ENCODE data around the gene SLC4A5.
A peak's percentile ranks its signal among the peaks of the same experiment; 100 is the strongest.

Gene SLC4A5

DNA sequence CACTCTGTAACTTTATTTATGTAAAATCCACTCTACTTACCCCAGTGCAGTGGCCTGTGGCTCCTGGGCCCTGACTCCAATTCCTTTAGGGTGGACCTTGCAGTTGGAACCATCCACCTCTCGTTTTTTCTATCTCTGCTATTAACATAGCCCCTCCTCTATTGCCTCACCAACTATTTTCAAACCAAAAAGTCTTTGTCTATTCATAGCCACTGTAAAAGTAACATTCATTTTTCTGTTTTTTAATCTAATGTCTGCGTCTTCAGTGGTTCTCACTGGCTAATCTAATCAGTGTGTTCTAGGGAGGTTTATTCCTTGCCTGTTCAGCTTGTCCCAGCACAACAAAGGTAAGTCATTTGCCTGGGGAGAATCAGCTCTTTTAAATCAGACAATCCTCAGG is at the start of gene SLC4A5:
SLC4A5 (minus strand) TSS at position 101 of the 400 bp plus-strand sequence. CDS start 28,393 bp downstream, outside the sequence.
- no peak for DNase-seq (ENCODE audit: low read depth in 2 of 2)

DNA sequence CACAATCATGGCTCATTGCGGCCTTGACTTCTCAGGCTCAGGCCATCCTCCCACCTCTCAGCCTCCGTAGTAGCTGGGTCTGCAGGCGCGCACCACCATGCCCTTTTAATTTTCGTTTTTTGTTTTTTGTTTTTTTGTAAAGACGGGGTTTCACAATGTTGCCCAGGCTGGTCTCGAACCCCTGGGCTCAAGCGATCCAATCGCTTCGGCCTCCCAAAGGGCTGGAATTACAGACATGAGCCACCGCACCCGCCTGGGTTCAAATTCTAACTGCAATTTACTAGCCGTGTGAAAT is 49.2 kb upstream of the SLC4A5 start:
- DNase-seq (ENCODE audit: low read depth in 2 of 2): no peak

DNA sequence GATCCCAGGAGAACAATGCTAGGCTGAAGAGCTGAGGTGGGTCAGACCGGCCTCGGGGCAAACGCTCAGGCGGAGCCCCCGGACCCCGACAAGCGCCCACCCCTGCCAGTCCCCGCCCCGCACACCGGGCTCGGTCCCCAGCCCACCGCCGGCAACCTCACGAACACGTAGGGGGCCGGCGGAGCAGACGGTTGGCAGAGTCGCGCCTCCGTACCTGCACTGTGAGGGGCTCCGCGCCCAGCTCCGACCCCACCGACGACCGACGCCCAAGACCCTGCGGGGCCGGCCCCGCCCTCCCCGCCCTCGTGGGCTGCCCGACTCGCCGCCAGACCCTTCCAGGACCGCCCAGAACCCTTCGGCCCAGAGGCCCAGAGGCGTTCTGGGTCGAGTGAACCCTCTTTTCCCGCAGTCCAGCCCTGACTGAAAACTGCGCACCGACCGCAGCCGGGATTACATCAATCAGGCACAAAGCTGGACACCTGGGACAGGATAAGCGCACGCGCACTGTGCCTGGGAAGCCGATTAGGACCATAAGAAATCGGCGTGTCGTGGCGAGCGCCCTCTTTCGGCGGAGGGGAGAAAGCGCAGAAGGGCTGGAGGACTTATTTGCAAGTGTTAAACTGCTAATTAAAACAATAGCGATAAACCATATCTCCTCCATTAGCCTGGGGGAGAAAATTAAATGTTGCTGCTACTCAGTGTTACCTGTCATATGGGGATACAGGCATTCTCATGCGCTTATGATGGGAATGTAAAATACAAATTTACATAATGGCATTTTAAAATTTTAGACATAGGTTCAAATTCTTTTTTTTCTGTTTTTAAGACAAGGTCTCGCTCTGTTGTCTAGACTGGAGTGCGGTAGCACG is 48.6 kb upstream of the SLC4A5 start:
- peak; percentile 90 to 94 for DNase-seq (ENCODE audit: low read depth in 2 of 2)

GRCh38 chr2:74391209-74391579 is 48.0 kb upstream of the SLC4A5 start:
- DNase-seq (ENCODE audit: low read depth in 2 of 2): no peak

GRCh38 chr2:74390606-74391005 is 47.4 kb upstream of the SLC4A5 start:
- DNase-seq (ENCODE audit: low read depth in 2 of 2): no peak

DNA sequence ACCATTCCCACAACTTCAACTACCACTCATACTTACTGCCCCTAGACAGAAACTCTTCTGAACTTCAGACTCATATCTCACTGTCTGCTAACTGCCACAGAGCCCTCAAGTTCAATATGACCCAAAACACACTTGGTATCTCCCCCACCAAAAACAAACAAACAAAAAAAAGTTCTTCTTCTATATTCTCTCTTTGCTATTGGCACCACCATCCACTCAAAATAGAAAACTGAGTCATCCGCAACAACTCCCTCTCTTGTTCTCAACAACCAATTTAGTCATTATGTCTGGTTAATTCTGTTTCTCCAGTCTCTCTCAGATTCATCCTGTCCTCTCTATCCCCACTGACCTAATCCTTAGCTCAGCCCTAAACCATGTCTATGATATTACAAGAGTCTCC is 44.1 kb upstream of the SLC4A5 start:
- no peak for DNase-seq (ENCODE audit: low read depth in 2 of 2)

GRCh38 chr2:74385396-74385795 is 42.2 kb upstream of the SLC4A5 start:
- DNase-seq (ENCODE audit: low read depth in 2 of 2): no peak

DNA sequence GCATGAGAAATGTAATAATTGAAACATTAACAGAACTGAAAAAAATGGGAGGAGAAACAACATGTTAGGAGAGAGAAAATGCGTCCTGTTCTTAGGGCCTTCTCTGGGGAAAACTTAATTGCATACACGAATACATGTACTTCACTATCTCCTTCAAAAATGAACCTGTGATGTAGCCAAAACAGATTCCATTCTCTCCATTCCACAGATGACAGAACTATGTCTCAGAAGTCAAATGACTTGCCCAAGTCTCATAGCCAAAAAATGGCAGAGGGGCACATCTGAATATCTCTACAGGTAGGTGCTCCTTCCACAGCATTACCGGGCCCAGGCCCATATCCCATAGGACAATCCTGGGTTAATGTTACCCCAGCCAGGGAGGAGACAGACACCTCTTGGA is 40.8 kb upstream of the SLC4A5 start:
- DNase-seq (ENCODE audit: low read depth in 2 of 2): no peak

GRCh38 chr2:74383254-74383653 is 40.0 kb upstream of the SLC4A5 start:
- no peak for DNase-seq (ENCODE audit: low read depth in 2 of 2)

DNA sequence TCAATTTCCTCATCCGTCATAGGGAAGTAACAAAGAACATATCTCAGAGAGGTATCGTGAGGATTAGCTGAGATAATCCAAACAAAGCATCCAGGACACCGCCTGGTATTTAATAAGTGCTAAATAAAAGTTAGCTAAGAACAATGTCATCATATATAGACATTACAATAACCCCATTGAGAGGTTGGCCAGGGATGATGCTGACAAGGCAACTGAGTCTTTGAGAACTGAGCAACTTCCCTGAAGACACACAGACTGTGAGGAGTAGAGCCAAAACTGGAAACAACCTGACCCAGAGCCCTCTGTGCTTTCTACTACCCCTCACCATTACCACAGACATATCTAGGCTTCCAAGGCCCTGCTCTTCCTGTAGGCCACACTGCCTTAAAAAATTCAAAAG is 38.5 kb upstream of the SLC4A5 start:
- no peak for DNase-seq (ENCODE audit: low read depth in 2 of 2)

DNA sequence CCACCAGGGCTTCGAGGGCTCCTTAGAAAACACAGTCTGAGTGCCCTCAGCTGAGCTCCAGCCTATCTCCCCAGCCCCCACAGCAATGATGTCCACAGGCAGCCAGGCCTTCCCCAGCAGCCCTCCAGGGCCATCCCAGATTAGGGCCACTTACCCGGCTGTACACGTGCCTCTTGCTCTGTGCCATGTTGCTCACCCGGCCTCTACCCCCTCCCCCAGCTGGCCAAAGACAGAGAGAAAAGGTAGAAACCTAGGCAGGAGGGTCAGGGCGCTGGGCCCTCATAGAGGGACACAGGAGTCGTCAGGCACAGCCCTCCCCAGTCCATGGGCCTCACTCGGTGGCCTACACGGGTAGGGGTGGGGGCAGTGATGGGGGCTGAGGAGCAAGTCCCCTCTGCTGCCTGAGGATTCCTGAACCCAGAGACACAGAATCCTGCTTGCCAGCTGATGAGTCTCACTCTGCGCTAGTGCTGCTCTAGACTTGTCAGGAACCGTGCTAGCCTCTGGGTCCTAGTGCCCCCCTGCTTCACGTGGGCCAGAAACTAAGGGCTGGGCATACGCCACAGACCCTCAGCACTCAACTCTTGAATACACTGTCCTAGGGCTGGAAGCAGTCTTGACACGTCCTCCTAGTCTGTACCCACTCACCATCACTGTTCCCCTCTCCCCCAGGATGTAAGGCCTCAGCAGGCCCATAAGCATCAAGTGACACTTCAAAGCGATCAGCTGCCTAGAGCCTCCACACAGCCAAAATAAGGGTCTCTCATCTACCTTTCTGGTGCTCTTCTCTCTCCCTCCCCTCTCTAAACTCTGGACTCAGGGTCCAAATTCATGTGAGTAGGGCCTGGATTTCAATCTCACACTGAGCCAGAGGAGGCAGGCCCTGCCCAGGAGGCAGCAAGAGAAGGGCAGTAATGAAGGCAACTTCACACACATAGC is 36.9 kb upstream of the SLC4A5 start, which contains the start of gene DCTN1:
DCTN1 (minus strand) TSS at position 461 of the 939 bp plus-strand sequence; CDS start at position 187, 274 bp downstream.
- no peak for DNase-seq (ENCODE audit: low read depth in 2 of 2)

DNA sequence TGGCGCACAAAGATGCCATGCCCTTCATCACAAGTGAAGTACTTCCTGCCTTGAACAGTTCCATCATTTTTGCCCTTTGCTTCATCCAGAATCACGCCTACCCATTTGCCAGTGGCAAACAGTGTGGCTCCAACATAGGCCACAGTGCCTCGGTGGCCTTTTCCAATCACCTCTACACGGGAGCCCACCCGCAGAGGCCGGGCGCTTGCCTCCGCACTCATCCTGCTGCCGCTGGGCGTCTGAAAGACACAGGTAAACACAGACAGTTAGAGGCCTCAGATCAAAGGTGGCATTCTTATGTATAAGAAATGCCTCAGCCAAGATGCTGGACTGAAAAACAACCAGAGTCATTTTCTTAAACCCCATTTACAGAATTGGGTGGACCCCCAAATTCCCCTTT is 34.8 kb upstream of the SLC4A5 start:
- no peak for DNase-seq (ENCODE audit: low read depth in 2 of 2)

GRCh38 chr2:74375838-74376237 is 32.6 kb upstream of the SLC4A5 start:
- DNase-seq (ENCODE audit: low read depth in 2 of 2): no peak

DNA sequence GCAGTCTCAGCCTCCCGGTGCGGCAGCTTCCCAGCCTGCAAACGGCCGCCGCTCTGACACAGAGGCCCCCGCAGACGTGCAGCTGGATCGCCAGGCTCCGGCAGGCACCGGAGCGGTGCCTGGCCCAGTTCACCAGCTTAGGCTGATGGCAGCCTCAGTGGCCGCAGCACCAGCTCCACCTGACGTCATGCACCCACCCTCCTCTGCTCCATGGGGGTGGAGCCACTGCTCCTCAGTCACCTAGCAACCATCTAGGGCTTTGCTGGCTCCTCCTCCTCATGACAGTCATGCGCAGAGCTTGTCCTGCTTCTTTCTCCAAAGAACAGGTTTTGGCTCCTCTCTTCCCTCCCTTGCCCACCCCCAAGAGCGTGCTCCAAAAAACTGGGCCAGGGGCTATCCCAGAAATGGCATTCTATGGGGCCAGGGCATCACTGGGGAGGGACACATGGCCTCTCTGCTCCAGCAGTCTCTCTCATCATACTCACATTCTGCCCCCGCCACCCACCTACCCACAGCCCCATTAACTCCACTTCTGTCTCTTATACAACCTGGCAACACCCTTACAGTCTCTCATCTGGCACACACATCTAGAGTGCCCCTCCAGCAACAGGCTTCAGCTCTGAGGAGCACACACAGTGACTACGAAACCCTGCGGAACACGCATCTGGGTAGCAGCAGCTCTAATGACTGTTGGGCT is 31.4 kb upstream of the SLC4A5 start:
- no peak for DNase-seq (ENCODE audit: low read depth in 2 of 2)

GRCh38 chr2:74373985-74374384 is 30.8 kb upstream of the SLC4A5 start:
- DNase-seq (ENCODE audit: low read depth in 2 of 2): no peak

DNA sequence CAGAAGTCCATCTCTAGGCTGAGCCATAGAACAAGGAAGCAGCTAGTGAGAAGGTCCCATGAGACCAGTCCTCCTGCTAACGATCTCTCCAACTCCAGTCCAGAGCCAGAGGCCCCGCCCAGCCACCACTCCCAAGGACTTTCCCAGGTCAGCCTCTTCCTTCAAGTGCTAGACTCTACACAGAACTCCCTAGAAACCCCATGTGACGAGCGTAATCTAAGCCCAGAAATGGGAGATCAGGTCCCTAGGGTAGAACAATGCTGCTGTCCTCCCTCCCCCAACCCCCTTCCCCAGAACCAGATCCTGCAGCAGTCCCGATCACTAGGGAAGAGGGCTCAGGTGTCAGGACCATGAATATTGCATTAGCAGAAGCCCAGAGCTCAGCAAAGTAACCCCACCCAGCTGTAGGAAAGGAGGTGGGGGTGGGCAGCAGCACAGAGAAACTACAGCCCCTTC is 30.0 kb upstream of the SLC4A5 start:
- DNase-seq (ENCODE audit: low read depth in 2 of 2): no peak

- no peak for DNase-seq (ENCODE audit: low read depth in 2 of 2)
Measured at GRCh38 chr2:74372674-74373073, 29.5 kb upstream of the SLC4A5 start.

DNA sequence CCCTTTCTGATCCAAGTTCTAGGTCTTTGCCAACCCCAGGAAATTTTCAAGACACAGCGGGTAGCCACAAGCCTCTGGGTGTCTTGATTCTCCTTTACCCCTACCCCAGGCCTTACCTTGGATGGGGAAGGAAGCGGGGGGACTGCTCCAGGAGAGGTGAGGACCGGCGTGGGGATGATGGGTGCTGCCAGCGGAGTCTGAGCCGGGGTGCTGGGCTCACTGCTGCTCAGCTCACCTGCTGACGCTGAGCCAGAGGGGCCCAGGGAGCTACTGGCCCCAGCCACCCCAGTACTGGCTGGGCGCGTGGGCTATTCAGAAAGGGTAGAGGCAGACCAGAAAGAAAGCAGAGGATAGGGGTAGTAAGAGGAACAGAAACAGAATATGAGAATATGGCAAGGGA is 28.2 kb upstream of the SLC4A5 start:
- no peak for DNase-seq (ENCODE audit: low read depth in 2 of 2)

DNA sequence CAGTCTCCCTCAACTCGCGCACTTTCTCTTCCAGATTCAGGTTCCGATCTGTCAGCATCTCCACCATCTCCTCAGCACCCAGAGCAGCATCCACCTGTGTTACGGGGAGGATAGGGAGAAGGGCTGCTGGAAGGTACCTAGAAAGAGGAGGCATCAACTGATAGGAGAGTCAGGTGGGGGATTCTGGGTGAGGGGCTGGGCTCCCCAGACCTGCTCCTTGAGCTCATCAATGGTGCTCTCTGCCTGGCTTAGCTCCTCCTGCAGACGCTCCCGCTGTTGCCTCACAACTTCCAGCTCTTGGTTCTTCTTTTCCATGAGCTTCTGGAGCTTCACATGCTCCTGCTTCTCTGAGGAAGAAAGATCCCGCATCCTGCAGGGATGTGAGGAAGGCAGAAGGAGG is 26.8 kb upstream of the SLC4A5 start:
- no peak for DNase-seq (ENCODE audit: low read depth in 2 of 2)

DNA sequence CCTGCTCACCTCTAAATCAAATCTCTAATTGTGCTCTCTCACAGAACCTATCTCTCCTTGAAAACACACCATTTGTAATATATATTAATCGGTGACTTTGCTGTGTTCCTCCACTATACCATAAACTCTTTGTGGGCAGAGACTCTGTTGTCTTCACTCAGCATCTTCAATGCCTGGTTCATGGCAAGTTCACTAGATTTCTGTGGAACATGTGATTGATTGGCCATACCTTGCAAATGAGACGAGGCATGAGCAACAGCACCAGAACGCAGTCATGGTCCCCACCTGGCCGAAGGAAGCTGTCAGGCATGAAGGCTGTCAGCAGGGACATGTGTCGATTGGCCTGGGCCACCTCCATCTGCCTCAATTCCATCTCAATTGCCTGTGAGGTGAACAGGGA is 25.3 kb upstream of the SLC4A5 start:
- DNase-seq (ENCODE audit: low read depth in 2 of 2): no peak

DNA sequence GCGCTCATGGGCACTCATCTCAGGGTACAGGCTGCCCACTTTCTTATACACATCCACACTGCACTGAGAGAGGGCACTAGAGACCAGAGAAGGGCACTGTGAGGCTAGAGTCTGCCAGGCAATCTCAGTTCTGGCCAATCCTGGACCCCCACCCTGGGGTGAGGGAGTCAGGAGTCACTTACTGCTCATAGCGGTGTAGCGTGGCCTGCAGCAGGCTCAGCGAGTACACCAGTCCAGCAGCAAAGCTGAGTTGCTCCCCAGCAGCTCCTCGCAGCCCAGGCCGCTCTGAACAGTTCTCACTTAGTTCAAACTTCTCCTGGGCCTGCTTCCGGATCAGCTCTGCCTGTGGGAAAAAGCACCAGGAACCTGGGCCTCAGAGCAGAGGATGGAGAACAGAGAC is 24.6 kb upstream of the SLC4A5 start:
- DNase-seq (ENCODE audit: low read depth in 2 of 2): no peak

GRCh38 chr2:74366036-74366435 is 22.8 kb upstream of the SLC4A5 start:
- DNase-seq (ENCODE audit: low read depth in 2 of 2): no peak

Measured in stimulated activated CD4-positive, alpha-beta T cell treated with anti-CD3 and anti-CD28 coated beads, Interleukin-4, amount 100 ng/mL, for 48 hours (primary cell).